Erythroblast (primary cell): Measurements from ENCODE around the gene REEP3.

Experiments used
- DNase-seq, 2 experiments: peaks; one replicate each; lab custom pipeline; 2025; lab: John Stamatoyannopoulos, UW
- GATA1 ChIP-seq: IDR thresholded peaks from 2 replicates; pipeline ENCODE4 v1.6.1; 2011; ENCODE audit warnings: low read depth, mild to moderate bottlenecking, control low read depth, low read length, moderate library complexity
- POLR2A ChIP-seq: IDR thresholded peaks from 2 replicates; pipeline ENCODE4 v1.6.1; 2011; ENCODE audit warnings: mild to moderate bottlenecking, low read length

Gene REEP3

DNA sequence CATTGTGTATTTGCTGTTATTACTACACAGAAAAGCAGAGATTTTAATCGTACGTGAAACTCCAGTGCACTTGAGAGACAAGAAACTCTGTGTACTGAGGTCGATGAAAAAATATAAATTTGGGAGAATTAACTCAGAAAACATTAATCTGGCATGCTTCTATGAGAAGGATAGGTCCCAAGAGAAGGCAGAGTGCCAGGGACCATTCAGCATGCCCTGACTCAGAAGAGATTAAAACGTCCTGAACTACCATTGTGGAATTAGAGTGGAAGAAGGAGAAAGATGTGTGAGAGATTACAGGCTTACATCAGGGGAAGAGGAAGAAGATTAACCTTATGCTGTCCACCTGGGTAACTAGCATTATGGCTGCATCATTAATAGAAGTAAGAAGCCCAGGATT, 72.4 kb downstream of the REEP3 start:
- DNase-seq: no peak
- no peak for TF ChIP-seq POLR2A
- TF ChIP-seq GATA1: no peak

DNA sequence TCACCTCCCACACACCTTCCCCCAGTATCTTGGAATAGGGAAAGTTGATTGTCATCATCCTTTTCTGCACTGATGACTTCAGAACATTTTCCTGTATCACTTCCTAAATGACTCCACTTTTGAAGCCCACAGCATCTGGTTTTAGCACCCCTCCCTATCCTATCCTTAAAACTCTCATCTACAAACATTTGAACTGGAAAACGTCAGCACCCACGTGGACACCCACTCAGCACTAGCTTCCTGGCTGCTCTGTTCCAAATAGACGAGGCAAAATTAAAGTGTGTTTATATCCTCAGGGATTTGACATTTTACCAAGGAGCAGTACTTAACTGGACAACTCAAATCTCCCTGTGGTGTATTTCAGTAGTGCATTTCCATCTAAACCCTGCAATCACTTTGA, 73.9 kb downstream of the REEP3 start:
- DNase-seq: no peak
- TF ChIP-seq POLR2A: no peak
- no peak for TF ChIP-seq GATA1

DNA sequence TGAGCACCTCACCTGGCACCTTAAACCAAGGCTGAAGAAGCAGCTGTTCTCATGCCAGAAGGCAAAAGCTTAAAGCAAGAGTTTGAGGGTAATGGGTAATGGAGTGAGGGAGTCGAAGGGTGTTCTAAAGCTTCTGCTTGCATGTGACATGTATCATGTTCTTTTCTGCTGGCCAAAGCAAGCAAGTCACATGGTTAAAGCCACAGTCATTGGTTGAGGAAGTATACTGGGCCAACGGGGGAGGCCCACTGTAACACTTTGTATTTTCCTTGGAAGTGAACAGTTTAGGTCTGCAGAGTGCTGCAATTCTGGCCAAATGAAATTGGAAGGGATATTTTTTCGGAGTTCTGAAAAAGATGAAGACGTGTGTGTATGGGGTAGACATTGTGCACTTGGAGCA, 75.7 kb downstream of the REEP3 start:
- no peak for DNase-seq
- TF ChIP-seq POLR2A (no peak), GATA1 (no peak)

DNA sequence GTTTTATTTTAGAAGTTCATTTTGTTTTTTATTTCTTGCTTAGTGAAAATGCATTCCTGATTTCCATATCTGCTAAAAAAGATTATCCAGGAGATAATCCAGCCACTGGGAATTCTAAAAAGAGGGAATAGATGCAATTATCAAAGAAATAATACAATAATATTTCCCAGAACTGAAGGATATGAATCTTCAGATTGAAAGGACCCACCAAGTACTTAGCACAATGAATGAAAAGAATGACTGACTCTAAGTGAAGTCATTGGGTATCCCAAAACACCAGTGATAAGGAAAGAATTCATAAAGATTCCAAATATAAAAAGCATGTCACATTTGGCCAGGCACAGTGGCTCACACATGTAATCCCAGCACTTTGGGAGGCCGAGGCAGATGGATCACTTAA, 79.3 kb downstream of the REEP3 start:
- no peak for DNase-seq
- no peak for TF ChIP-seq POLR2A
- no peak for TF ChIP-seq GATA1

DNA sequence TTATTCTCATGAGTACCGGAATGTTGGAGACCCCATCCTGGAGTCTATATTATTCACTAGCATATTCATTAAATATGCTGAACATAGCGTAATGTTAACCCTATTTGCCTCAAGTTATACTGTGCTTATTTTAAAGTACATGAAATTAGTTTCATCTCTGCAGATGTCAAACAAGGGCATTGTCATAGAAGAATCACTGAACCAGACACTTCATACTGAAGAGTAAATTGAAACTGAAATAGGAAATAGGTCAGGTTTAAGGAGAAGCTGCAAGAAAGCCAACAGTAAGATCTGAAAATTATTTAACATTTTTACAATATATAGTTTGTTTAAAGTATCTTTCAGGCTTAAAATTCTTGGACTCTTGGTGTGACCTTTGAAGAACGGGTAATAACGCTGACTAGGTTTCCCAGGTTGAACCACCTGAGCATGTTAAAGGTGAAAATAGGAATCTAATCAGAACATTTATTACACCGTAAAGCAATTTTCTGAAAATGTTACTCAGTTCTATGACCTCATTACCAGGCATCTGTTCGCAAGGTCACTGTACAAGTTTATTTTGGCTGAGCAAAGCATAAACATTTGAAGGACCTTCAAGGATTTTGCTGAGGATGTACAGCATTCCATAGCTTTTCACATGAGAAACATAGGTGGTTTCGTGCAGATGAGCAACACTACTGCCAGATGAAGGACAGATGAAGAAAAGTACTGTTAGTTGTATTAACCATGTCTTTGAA, 82.7 kb downstream of the REEP3 start:
- TF ChIP-seq GATA1 (no peak), POLR2A (no peak)
- DNase-seq: no peak

DNA sequence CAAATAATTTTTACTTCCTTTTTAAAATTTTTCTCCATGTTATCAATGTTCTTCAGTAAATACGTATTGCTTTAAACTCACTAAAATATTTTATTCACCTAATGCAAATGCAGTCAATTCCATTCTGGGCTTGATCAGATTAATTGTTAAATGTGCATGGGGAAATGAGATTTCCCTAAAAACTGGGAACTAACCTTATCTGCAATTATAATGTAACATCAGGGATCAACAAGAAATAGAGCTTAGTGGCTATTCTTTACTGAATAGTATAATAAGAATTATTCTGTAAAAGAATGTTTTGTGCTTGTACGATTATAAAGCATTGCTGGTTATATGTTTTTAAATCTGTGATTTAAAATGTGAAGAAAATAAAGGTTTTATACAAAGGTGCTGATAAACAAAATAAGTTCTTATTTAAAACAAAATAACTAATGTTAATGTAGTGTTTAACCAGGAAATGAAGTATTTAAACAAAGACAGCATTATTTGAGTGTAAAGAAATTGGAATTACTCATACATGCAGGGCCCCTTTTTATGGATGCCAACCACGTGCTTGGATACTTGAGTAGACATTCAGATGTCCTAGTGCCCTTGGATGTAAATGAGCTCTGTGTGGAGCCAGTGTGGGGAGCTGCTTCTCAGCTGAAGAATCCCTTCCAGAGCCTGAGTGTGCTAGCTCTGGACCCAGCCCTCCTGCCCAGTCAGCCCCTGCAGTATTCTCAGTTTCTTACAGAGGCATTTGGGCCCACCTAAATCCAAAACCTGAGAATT, 84.2 kb downstream of the REEP3 start:
- DNase-seq: no peak
- TF ChIP-seq POLR2A (no peak), GATA1 (no peak)

DNA sequence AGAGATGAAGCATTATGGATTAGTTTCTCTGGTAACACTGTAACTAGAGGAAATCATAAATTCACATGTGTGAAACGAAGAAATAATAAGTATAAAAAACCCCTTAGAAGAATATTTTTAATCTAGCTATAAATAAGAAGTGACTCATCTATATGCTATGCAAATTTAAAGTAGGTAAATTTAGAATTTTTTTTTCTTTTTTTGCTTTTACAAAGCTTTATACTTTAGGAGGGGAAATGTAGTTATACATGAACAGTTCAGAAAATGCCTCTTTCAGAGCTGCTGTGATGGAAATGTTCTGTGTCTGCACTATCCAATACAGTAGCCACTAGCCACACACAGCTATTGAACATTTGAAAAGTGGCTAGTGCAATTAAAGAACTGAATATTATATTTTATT, 87.3 kb downstream of the REEP3 start:
- TF ChIP-seq GATA1 (no peak), POLR2A (no peak)
- DNase-seq: no peak

DNA sequence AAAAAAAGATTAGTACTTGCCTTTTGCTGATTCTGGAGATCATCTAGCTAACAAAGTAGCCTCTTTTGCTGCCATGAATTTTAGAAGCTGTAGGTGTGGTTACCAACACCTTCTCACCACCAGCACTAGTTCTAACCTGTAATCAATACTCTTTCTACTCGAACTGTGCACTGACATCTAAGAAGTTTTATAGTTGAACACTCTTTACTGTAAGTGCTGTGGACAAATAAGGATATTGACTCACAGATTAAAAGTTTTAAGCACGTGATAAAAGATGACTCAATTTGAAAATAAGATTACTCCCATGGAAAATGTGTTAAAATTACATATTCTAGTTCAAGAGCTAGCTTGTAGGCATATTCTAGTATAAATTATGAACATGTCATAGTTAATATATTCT, 89.9 kb downstream of the REEP3 start:
- TF ChIP-seq POLR2A (no peak), GATA1 (no peak)
- no peak for DNase-seq

DNA sequence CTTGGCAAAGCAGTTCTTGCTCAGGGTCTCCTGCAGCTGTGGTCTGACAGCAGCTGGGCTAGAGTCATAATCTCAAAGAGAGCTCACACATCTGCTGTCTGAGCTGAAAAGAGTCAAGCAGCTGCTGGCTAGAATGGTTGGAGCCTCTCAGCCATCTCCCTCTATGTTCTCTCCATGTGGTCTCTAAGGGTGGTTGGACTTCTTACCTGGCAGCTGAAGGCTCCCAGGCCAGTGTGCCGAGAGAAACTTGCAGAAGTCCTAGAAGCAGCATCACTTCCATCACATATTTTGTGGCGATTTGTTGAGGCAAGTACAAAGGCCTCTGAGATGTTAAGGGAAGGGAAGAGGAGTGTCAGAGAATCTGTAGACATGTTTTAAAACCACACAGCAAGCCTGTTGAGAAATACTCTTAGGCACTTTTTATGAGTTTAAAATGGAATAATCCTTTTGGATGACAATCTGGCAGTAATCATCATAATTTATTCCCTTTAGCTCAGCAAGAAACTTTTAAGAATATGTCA, 93.2 kb downstream of the REEP3 start:
- peak in 1 of 2 experiments; percentile 3 for DNase-seq
- TF ChIP-seq GATA1 (no peak), POLR2A (no peak)

DNA sequence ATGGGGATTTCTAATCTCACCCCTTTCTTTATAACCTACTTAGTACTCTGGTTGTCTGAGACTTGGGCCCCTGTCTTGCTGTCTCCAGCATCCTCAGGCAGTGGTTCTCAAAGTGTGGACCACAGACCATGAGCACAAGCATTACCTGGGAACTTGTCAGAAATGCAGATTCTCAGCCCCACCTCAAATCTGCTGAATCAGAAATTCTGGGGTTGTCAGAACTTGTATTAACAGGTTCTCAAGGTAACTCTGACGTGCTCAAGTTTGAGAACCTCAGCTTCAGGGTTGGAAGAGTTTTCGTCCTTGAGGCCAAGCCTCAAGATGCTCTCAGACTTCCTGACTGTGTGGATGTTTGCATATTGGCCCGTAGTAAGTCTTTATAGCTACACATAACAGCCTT, 97.4 kb downstream of the REEP3 start:
- no peak for TF ChIP-seq POLR2A
- no peak for TF ChIP-seq GATA1
- DNase-seq: no peak

DNA sequence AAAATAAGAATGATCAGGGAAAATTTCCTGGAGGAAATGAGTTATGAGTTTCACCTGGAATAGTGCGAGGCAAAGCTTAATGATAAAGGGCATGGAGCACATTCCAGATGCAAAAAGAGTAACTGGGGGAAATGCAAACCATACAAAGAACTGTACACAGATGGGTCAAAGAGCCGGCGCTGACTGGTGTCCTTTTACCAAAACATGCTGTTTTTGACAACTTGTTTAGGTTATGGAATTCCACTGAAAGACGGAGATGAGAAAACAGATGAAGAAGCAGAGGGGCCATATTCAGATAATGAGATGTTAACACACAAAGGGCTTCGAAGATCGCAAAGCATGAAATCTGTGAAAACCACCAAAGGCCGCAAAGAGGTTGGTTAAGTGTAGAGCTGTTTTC, 98.2 kb downstream of the REEP3 start:
- TF ChIP-seq POLR2A (no peak), GATA1 (no peak)
- DNase-seq: no peak

DNA sequence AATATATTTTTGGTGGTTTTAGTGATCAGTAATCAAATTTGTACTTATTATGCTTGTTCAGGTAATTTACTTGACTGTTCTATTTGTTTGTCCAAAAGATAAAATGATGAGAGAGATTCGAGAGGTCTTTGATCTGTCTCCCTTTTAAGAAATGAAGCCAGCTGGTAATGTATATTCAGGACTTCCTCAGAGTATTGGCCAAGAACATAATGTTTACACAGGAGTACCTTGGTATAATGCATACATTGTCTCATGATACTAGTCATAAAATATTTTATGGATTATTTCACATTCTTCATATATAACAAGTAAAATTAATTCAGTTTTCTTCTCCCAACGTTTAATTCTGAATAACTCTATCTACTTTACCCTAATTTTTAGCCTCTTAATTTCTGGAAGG, 100.9 kb downstream of the REEP3 start:
- DNase-seq: no peak
- TF ChIP-seq POLR2A (no peak), GATA1 (no peak)

DNA sequence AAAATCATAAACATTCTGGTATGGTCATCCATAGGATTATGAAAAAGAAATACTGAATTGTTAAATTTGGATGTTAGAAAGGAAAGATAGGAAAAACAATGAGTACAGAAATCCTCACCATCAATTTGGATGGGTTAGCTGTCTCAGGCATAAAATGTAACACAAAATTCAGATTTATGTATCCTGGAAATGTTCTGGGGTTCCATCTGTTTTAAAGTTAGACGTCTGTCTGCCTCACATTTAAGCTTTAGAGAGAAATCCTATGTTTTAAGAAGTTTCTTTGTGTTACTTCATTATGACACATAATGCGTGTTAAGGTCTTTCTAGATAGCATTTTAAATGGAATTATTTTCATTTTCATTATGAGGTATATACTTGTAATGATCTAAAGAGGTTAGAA, 103.5 kb downstream of the REEP3 start:
- TF ChIP-seq POLR2A (no peak), GATA1 (no peak)
- DNase-seq: no peak

DNA sequence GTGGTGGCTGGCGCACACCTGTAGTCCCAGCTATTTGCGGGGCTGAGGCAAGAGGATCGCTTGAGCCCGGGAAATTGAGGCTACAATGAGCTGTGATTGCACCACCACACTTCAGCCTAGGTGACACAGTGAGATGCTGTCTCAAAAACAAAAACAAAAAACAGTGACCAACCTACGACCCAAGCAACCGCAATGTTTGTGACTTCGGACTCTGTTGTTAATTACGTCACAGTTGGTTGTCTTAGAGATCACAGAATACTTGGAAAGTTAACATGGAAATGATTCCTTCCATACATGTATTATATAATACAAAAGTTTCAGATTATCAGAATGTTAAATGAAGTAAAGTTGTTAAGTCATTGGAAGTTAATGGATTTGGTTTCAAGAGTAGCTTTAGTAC, 106.2 kb downstream of the REEP3 start:
- no peak for DNase-seq

DNA sequence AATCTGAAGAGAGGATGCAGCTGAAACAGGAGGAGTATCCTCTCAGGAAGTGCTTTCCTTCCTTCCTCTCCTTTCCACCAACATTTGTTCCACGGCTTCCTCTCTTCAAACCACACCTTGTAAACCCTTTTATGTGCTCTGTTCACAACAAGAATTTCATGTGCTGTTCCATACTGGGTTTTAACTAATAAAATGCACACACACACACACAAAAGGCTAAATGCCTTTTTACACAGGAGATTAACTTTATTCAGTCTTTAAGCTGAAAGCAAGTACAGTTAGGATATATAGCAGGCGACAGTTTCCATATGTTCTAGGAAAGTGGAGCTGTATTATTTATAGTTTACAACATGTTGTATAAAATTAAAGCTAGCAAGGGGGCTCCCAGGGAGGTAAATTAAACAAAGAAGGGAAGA, 106.7 kb downstream of the REEP3 start:
- TF ChIP-seq GATA1 (no peak), POLR2A (no peak)
- no peak for DNase-seq

More for the DNA sequence above, 106.2 kb downstream of the REEP3 start:
- TF ChIP-seq POLR2A: no peak
- TF ChIP-seq GATA1: no peak
